DMS 273 (cell line): ENCODE measurements around the gene SLC27A4.
A peak's percentile ranks its signal among the peaks of the same experiment; 100 is the strongest.

ENCODE experiments used
- DNase-seq: peaks from one replicate; lab custom pipeline; 2025; ENCODE audit not compliant: unreplicated experiment; lab: John Stamatoyannopoulos, UW

Gene SLC27A4

DNA sequence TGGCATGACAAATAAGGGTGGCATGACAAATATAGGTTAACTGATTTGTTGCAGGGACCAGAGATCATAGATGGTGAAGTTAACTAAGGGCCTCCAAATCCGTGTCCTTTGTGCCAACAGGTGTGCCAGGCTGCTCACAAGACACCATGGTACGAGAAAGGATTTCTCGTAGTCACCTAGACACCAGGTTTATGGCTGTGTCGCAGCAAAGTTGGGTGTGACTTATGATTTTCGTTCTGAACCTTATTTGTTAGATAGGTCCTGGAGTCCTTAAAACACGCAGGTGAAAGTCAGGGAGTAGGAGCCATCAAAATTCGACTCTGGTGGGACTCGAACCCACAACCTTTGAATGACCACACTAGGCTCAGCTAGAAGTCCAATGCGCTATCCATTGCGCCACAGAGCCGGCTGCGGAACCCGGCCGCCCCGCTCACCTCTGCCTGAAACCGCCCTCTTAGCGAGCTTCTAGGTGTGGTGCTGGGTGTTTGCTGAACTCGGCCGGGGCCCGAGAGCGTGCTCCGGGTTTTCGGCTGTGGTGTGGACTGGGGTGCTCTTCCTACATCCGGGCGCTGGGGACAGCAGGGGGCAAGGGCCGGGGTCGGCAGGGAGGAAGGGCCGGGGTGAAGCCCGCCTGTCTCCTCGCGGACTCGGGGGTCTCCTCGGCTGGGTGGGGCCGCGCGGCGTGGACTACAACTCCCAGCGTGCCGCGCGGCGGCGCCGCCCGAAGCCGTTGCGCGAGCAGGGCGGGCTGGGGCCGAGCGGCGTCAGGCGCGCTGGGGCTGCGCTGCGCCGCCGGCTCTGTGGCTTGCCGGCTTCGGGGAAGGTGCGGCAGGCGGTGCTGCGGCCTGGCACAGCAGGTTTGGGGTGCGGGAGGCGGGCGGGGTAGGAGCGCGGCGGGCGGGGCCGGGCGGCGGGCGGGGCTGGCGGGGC lies at the start of gene SLC27A4:
Gene SLC27A4, plus strand, starts transcription at position 767 of the 930 bp plus-strand sequence. CDS start 2,606 bp downstream, outside the sequence.
- DNase-seq: peak; percentile 95

DNA sequence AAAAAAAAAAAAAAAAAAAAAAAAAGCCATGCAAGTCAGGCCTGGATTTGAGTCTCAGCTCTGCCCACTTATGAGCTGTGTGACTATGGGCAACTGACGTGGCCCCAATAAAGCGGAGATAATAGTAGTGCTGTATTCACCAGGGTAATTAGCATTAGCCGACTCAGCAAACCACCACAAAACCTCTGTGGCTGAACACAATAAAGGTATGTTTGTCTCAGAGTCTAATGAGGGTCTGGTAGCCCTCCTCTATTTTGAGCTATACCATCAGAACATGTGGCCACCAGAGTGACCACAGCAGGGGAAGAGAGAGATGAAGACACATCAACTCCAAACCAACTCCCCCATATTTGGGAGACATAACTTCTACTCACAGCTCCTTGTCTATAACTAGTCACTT lies 48.3 kb upstream of the SLC27A4 start:
- DNase-seq: no peak

DNA sequence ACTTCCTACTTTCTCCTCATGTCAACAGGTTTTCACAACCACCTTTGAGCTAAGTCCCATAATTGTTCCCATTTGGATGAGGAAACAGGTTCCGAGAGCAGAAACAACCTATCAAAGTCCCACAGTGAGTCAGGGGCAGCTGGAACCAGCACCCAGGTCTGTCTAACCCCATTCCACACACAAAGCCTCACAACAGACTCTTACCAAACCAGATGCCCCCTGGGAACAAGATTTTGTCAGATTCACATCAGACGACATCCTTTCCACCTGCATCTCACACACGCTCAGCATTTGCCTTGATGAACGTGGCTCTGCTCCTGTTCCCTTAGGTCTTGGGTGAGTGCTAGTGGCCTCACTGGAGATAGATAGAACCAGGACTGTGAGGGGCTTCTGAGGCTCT lies 47.2 kb upstream of the SLC27A4 start:
- no peak for DNase-seq

DNA sequence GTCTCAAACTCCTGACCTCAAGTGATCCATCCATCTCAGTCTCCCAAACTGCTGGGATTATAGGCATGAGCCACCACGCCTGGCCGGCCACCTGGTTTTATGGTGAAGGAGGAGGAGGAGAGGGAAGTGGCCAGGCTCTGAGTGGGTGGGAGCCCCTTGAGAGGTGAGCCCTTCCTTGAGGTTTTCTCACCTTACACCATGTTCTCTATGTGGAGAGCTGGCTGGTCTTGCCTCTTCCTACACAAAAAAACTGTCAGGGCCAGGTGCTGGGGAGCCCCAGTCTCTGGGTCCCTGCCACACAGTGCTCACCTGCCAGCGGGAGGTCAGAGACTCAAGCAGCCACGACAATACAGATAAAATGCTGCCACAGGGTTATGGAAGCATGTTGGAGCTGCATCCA lies 46.2 kb upstream of the SLC27A4 start:
- DNase-seq: no peak

DNA sequence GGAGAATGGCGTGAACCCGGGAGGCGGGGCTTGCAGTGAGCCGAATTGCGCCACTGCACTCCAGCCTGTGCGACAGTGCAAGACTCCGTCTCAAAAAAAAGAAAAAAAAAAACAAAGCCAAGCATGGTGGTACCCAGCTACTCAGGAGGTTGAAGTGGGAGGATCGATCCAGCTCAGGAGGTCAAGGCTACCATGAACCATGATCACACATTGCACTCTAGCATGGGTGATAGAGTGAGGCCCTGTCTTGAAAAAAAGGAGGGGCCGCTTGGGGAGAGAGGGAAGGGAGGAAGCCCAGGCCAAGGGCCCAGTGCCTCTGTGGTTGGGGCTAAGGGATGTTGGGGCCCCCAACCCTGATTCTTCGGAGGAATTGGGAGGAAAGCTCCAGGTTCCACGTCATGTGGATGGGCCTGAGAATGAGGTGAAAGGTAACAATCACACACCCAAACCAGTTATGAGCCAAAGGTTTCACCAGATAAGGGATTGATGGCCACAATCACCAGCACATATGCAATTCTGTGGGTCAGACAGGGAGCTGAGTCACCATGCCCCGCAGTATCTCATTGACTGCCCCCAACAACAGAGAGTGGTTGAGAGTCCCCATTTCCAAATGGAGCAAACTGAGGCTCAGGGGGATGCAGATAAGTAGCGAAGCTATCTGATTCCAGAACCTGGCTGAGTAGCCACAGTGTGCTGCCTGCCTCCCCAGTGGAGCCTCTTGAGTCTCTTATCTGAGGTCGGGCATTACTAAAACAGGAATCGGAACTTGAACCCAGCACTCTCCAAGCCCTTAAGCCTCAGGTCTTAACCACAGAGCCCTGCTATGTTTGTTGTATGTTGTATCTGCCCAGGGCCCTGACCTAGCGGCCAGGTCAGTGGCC lies 43.7 kb upstream of the SLC27A4 start:
- no peak for DNase-seq

DNA sequence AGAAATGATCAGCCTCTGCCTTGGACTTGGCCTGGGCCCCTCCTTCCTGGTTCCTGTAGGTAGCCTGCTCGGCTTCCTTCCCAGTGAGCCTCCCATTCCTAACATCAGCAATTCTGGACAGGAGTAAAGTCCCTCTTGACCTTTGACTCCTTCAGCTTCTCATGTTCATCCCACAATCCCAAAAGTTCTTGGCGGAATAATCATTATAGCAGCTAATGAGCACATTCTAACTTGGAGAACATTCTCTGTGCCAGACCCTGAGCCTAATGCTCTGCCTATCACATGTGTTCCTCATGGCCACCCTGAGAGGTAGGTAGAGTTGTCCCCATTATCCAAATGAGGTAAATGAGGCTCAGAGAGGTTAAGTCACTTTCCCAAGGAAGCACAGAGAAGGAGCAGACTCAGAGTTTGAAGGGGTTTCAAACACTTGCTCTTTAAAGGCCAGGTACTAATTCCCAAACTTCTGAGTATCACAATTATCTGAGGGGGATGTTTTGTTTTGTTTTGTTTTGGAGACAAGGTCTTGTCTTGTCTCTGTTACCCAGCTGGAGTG lies 43.0 kb upstream of the SLC27A4 start:
- DNase-seq: no peak

DNA sequence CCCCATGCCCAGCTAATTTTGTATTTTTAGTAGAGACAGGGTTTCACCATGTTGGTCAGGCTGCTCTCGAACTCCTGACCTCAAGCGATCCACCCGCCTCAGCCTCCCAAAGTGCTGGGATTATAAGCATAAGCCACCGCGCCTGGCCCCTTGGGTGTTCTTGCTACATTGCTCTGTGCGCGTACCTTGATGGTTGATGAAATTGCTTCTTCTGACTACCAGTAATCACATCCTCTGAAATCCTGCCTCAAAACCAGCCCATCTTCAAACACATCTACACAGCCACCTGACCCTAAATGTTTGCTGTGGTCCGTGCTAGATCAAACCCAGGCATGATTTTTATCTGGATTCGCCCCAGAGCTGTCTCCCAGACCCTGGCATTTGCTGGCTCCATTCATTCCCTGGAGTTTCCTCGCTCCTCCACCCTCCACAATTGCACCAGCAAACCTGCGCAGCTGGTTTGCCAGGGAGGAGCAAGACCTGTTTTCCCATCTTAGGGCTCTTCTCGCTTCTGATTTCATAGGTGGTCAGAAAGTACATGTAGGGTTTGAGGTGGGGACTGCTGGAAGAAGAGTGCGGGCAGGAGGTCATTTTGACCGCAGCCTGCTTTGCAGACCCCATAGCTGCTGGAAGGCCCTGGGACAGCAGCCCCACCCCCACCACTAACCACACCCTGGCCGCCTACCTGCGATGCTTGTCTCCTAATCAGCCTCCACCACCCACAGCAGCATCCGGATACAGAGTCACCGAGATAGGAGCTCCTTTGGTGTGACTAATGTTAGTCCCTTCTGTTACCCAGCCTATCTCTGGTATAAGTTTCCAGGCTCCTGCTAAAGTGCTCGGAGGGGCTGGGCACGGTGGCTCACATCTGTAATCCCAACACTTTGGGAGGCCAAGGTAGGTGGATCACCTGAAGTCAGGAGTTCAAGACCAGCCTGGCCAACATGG lies 41.5 kb upstream of the SLC27A4 start:
- DNase-seq: no peak

DNA sequence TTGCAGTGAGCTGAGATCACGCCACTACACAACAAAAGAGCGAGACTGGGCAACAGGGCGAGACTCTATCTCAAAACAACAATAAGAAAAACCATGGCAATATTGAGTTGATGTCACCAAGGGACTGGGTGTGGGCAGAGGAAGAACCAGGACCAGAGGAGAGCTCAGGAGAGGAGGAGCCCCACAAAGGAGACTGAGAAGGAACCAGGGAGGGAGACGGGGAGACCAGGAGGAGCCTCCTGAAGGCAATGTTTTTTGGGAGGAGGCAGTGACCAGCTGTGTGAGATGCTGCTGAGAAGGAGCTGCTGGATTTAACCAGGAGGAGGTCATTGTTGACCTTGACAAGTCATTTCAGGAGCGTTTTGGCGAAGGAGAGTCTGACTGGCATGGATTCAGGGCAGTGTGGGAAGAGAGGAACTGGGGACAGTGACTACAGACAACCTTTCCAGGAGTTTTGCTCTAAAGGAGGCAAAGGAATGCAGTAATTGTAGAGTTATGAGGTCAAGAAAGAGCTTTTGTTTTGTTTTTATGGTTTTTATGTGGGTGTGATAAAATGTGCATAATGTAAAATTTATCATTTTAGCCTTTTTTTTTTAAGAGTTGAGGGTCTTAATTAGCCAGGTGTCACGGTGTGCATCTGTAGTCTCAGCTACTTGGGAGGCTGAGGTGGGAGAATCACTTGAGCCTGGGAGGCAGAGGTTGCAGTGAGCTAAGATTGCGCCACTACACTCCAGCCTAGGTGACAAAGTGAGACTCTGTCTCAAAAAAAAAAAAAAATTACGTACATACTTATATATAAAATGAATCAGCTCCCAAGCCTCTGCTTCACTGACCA lies 36.0 kb upstream of the SLC27A4 start:
- no peak for DNase-seq

DNA sequence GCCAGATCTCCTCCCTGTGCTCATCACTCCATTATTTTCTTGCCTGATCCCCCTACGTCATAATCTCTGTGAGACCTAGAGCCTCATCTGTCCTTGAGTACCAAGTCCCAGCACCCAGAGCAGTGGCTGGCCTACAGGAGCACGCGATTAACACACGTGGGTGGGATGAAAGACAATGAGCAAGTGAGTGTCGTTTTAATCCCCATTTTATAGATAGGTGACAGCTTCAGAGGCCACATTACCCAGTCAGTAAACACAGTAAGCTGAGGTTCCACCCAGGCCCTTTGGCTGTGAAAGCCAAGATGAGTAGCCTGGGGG lies 35.4 kb upstream of the SLC27A4 start:
- no peak for DNase-seq

DNA sequence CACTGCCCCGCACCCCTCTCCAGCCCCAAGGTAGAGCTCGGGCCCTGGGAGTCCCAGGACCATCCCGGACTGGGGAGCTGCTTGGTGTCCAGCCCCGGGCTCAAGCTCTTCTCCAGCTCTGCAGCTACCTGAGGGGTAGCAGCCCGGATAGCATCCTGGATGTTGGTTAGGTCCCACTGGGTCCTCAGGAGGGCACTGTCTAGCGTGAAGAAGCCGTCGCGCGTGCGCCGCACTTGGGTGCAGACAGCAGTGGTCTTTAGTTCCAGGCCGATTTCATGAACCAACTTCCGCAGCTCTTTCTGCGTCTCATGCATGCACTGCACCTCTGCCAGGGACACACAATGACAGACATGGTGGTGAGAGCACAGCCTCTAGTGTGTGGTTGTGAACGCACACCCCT lies 30.8 kb upstream of the SLC27A4 start:
- DNase-seq: no peak

DNA sequence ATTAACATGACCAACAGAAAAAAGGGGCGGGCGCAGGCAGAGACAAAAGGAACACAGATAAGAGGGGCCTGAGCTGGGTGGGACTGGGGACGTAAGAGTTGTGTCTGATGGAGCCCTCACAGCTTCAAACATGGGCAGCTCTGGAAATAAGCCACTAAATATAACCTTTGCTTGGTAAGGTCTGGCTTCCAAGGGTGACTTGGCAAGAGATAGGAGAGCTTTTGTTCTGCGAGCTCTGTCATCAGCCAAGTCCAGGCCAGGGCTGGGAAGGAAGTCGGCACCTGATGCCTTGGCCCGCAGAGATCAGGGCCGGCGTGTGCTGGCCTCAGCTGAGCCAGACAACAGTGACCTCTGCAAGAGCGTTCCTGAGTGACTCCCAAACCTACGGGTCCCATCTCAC lies 29.9 kb upstream of the SLC27A4 start:
- DNase-seq: no peak

DNA sequence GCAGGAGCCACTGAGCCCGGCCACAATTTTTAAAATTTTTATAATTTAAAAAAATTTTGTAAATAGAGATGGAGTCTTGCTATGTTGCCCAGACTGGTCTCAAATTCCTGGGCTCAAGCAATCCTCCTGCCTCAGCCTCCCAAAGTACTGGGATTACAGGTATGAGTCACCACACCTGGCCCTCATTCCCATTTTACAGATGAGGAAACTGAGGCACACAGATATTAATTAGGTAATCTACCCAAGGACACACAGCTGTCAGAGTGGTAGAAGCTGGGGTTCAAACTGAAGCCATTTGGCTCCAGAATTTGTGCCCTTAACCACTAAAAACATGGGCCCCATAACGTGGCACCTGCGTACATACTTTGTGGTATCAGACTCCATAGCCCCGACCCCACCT lies 25.6 kb upstream of the SLC27A4 start:
- DNase-seq: no peak

DNA sequence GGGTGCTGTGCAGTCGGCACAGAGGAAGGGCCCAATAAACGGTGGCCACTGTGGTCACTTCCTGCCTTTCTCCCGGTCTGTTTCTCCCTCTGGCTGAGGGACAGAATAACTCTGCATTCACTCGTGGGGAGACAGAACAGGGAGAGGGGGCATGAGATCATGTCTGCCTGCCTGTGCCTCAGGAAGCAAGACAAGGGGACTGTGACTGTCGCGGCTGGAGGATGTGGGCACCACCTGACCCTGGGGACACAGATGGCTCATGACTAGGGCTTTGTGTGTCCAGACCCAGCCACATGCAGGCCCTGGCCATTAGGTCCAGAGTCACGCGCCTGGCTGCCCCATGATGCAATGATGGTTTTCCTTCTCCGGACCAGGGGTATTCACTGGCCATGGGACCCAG lies 23.9 kb upstream of the SLC27A4 start:
- DNase-seq: no peak

DNA sequence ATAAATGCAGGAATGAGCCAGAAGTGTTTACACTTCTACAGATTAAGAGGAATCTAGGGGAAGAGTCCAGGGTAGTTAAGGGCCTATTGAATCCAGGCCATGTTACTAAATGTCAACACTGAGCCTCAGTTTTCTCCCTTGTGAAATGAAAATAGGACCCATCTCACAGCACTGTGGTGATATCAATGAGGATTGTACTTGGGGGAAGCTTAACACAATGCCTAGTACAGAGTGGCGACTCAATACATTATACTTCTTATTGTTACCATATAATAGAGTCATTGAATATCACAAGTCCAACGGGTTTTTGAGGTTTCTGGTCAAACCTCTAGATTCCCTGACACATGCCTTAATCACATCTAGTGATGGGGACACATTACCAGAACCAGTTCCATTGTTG lies 22.7 kb upstream of the SLC27A4 start:
- DNase-seq: no peak

DNA sequence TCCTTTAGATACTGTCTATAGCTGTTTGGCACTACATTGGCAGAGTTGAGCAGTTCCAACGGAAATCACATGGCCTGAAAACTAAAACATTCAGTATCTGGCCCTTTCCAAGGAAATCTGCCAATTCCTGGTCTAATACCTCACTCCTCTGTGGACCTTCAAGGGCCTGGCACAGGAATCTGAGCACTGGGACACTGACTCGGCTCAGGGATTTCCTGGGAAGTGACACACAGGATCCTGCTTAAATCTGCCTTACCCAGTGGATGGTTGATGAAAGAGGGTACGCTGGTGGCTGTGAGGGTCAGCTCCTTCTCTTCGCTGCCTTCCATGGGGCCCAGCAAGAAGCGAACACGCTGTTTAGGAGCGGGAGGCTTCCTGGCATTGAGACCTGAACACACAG lies 19.0 kb upstream of the SLC27A4 start:
- no peak for DNase-seq

DNA sequence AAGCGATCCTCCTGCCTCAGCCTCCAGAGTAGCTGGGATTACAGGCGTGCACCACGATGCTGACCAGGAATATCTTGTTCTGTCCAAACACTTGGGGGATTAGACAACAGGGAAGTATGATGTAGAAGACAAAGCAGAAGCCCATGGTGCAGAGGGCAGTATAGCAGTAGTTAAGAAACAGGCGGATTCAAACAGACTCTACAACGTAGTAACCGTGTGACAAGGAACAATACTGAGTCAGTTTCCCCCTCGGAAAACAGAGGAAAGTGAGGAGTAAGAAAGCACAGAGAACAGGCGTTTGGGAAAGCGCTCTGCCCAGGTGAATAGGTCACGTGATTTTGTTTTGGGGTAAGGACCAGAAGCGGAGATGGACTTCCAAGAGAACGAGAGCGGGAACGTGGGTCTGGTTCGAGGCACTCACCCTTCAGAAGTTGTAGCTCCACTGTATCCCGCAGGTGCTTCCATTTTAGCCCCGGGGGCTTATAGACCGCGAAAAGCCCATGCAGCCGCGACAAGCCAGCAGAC lies 18.4 kb upstream of the SLC27A4 start:
- no peak for DNase-seq

DNA sequence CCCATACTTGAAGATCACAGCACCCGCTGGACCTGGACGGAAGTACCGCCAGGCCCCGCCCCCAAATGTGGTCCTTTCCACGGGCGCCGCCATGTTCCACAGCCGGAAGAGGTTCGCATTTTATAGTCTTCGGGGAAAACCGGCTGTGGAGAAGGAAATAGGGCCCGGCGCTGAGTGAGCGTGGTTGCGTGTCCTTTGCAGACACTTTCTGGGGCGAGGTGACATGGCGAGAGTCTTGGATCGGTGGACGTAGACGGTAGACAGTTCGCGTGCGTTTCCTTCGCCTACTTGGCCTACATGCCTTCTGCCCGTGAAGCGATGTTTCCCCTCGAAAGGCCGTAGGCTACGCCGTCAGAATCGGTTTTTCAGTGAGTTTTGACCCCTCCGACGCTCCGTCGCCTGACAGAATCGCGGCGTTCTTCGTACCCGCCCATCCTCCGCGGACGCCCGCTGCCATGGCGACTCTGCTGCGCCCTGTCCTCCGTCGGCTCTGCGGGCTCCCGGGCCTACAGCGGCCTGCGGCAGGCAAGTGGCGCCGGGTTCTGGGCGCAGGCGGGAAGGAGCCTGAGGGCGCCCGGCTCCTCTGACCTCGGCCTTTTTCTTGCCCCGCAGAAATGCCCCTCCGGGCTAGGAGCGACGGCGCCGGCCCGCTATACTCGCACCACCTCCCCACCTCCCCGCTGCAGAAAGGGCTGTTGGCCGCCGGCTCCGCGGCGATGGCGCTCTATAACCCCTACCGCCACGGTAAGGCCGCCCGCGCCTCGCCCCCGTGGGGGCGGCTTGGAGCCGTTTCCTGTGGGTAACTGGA lies 17.7 kb upstream of the SLC27A4 start, which contains the start of the genes COQ4 and TRUB2:
Gene COQ4, plus strand, starts transcription at position 436 of the 808 bp plus-strand sequence. Its CDS starts 20 bp downstream, at position 456.
Gene TRUB2, minus strand, starts transcription at position 44 of the 808 bp plus-strand sequence. Its CDS starts 39 bp downstream, at position 5.
- peak; percentile 97 for DNase-seq

DNA sequence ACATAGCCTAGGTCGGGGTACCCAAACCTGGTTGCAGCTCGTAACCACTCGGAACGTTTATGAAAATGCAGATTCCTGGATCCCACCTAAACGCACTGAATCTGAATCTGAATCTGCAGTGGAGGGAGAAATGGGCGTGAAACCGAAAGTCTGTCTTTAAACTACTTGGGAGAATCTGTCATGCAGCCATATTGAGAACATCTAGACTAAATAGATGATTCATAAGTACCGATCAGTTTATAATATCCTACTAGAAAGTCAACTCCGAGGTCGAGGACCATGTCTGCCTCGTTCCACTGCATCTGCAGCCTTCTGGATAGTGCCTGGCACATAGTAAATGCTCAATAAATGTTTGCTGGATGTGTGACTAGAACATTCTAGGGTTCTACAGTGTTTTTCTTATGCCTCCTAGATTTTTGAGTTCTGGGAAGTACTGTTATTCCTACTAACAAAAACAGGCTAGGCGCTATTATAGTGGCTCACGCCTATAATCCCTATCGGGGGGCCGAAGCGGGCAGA lies 17.1 kb upstream of the SLC27A4 start:
- DNase-seq: no peak
